ENCODE data around the gene CHST8.

The CHST8 gene

GRCh38 chr19:33627526-33627925 lies 5.8 kb downstream of the CHST8 start:
- no peaks in the 10 kb centered on the region for H4K20me1 ChIP-seq (ENCODE audit: insufficient read depth, low read length, poor library complexity, severe bottlenecking)
- H3K9ac ChIP-seq (ENCODE audit: low read depth, low read length, poor library complexity, severe bottlenecking), result no peak overlapping the region
- no peaks in the 10 kb centered on the region for H3K9me2 ChIP-seq (replicated peaks; ENCODE audit: low read depth, low read length)
- H3K9me3 ChIP-seq (ENCODE audit: insufficient read depth, low read depth, low read length), result no peaks in the 10 kb centered on the region
- no peaks in the 10 kb centered on the region for H3K79me2 ChIP-seq (ENCODE audit: insufficient read depth, low read length)
- no peaks in the 10 kb centered on the region for H3F3A ChIP-seq (ENCODE audit: low read depth)
- no peaks in the 10 kb centered on the region for H3K4me1 ChIP-seq (ENCODE audit: insufficient read depth, low read length, poor library complexity, severe bottlenecking)
- no peaks in the 10 kb centered on the region for H3K36me3 ChIP-seq (ENCODE audit: insufficient read depth, low read length)
- H3K4me3 ChIP-seq (ENCODE audit: low read length, poor library complexity, severe bottlenecking), result no peak overlapping the region
- no peaks in the 10 kb centered on the region for H3K27me3 ChIP-seq (ENCODE audit: insufficient read depth, low read length, poor library complexity, severe bottlenecking)
- H2AFZ ChIP-seq (ENCODE audit: low read length), result no peak overlapping the region
- TF ChIP-seq CTCF (conservative IDR thresholded peaks at IDR 0.05; ENCODE audit: low read length), result no peak
- TF ChIP-seq EZH2phosphoT487 (IDR thresholded peaks at IDR 0.05; ENCODE audit: borderline replicate concordance), result no peak
- no peak overlapping the region for H3K4me2 ChIP-seq (ENCODE audit: low read depth, low read length, poor library complexity, severe bottlenecking)

- Histone ChIP-seq H3K4me2 (ENCODE audit: low read depth, low read length, poor library complexity, severe bottlenecking) (no peak overlapping the region), H3K9ac (ENCODE audit: low read depth, low read length, poor library complexity, severe bottlenecking) (no peak overlapping the region), H3K79me2 (ENCODE audit: insufficient read depth, low read length) (no peaks in the 10 kb centered on the region), H3K9me3 (ENCODE audit: insufficient read depth, low read depth, low read length) (no peaks in the 10 kb centered on the region), H3K36me3 (ENCODE audit: insufficient read depth, low read length) (no peaks in the 10 kb centered on the region), H4K20me1 (ENCODE audit: insufficient read depth, low read length, poor library complexity, severe bottlenecking) (no peaks in the 10 kb centered on the region), H3F3A (ENCODE audit: low read depth) (no peaks in the 10 kb centered on the region), H3K4me3 (ENCODE audit: low read length, poor library complexity, severe bottlenecking) (no peak overlapping the region), H3K4me1 (ENCODE audit: insufficient read depth, low read length, poor library complexity, severe bottlenecking) (no peaks in the 10 kb centered on the region), H3K9me2 (replicated peaks; ENCODE audit: low read depth, low read length) (no peaks in the 10 kb centered on the region), H3K27me3 (ENCODE audit: insufficient read depth, low read length, poor library complexity, severe bottlenecking) (no peaks in the 10 kb centered on the region), H2AFZ (ENCODE audit: low read length) (no peak overlapping the region)
- TF ChIP-seq CTCF (conservative IDR thresholded peaks at IDR 0.05; ENCODE audit: low read length), result no peak
- no peak for TF ChIP-seq EZH2phosphoT487 (IDR thresholded peaks at IDR 0.05; ENCODE audit: borderline replicate concordance)
These were observed 6.4 kb downstream of the CHST8 start for GRCh38 chr19:33627962-33628839.

GRCh38 chr19:33628921-33629825 lies 7.4 kb downstream of the CHST8 start:
- Histone ChIP-seq H3K27me3 (ENCODE audit: insufficient read depth, low read length, poor library complexity, severe bottlenecking) (no peaks in the 10 kb centered on the region), H3F3A (ENCODE audit: low read depth) (no peaks in the 10 kb centered on the region), H3K4me3 (ENCODE audit: low read length, poor library complexity, severe bottlenecking) (no peak overlapping the region), H3K9me3 (ENCODE audit: insufficient read depth, low read depth, low read length) (no peaks in the 10 kb centered on the region), H3K9me2 (replicated peaks; ENCODE audit: low read depth, low read length) (no peaks in the 10 kb centered on the region), H3K79me2 (ENCODE audit: insufficient read depth, low read length) (no peaks in the 10 kb centered on the region), H2AFZ (ENCODE audit: low read length) (no peak overlapping the region), H3K4me1 (ENCODE audit: insufficient read depth, low read length, poor library complexity, severe bottlenecking) (no peaks in the 10 kb centered on the region), H3K36me3 (ENCODE audit: insufficient read depth, low read length) (no peaks in the 10 kb centered on the region), H4K20me1 (ENCODE audit: insufficient read depth, low read length, poor library complexity, severe bottlenecking) (no peaks in the 10 kb centered on the region), H3K4me2 (ENCODE audit: low read depth, low read length, poor library complexity, severe bottlenecking) (no peak overlapping the region), H3K9ac (ENCODE audit: low read depth, low read length, poor library complexity, severe bottlenecking) (no peak overlapping the region)
- no peak for TF ChIP-seq EZH2phosphoT487 (IDR thresholded peaks at IDR 0.05; ENCODE audit: borderline replicate concordance)
- no peak for TF ChIP-seq CTCF (conservative IDR thresholded peaks at IDR 0.05; ENCODE audit: low read length)

Measured in Loucy (cell line).